Activated B cell treated with CpG ODN at 0.5 μM for 24 hours (primary cell): ENCODE data around the gene KCND3. TPM values are rescaled to one million over a fixed set of nuclear protein-coding genes. Genes with fewer than 3 reads are reported as not detected.

Experiments
- ATAC-seq: fragments of 200-7000 bp; cut with Tn5 transposase; one replicate; pipeline ENCODE4 v1.10.0; 2021; ENCODE audit warnings: low read depth, mild to moderate bottlenecking, moderate library complexity
- CTCF ChIA-PET: fragments of 350-600 bp; sonication (Branson Sonifier 250); formaldehyde crosslinking; loops from one replicate; lab custom pipeline; 2021; ENCODE audit warnings: antibody characterized with exemption; lab: Charles Lee
- POLR2A ChIA-PET: fragments of 350-600 bp; sonication (Branson Sonifier 250); formaldehyde crosslinking; loops from one replicate; lab custom pipeline; 2021; ENCODE audit warnings: antibody characterized with exemption; lab: Charles Lee
- DNase-seq: peaks from one replicate; pipeline ENCODE4 v3.0.0; 2022
- H3K27ac Mint-ChIP-seq: one replicate; pipeline ENCODE4 v1.8.0; 2020; ENCODE audit warnings: mixed read lengths
- H3K27me3 Mint-ChIP-seq: one replicate; pipeline ENCODE4 v1.8.0; 2021; ENCODE audit warnings: mixed read lengths
- H3K36me3 Mint-ChIP-seq: one replicate; pipeline ENCODE4 v1.8.0; 2021; ENCODE audit warnings: low read depth, mixed read lengths
- H3K4me1 Mint-ChIP-seq: one replicate; pipeline ENCODE4 v1.8.0; 2021; ENCODE audit warnings: mixed read lengths
- H3K4me3 Mint-ChIP-seq: one replicate; pipeline ENCODE4 v1.8.0; 2020; ENCODE audit warnings: mild to moderate bottlenecking, mixed read lengths
- H3K9me3 Mint-ChIP-seq: one replicate; pipeline ENCODE4 v1.8.0; 2020; ENCODE audit warnings: mixed read lengths
- CTCF ChIP-seq: fragments of 200-600 bp; IDR thresholded peaks from one replicate; pipeline ENCODE4 v1.8.0; 2022; ENCODE audit warnings: antibody characterized with exemption, mild to moderate bottlenecking
- intact Hi-C: fragments of 100-400 bp; cut with micrococcal nuclease; formaldehyde crosslinking; loops from one replicate; pipeline ENCODE4 v1.15.1; 2024
- total RNA-seq: library from RNA; stranded (reverse); gene quantifications from 2 replicates; pipeline ENCODE4 v1.2.3, GENCODE V29; 2022

KCND3 gene
- total RNA-seq, result 0.04 and 0.10 TPM in 2 replicates

- CTCF ChIA-PET, result no interaction called here
- no peak within 1 kb of the TSS for H3K27ac Mint-ChIP-seq
- H3K9me3 Mint-ChIP-seq, result no peaks in the 10 kb centered on the region
- H3K27me3 Mint-ChIP-seq, result peaks cover 73% of the 10 kb centered on the region
- H3K4me1 Mint-ChIP-seq, result peaks cover 25% of the 10 kb centered on the region
- peak within 1 kb of the TSS; percentile 52 for H3K4me3 Mint-ChIP-seq
- DNase-seq (peak; percentile 18), ATAC-seq (peak; percentile 42)
- no peaks in the 10 kb centered on the region for H3K36me3 Mint-ChIP-seq
- POLR2A ChIA-PET, result no interaction called here
- no peak for TF ChIP-seq CTCF
- intact Hi-C loops, result no loop called here
Observed at GRCh38 chr1:111989531-111990025, at the start of gene KCND3. KCND3 (minus strand) TSS chr1:111989668.

- ChIA-PET CTCF (no interaction called here), POLR2A (no interaction called here)
- Mint-ChIP-seq H3K4me3 (no peak overlapping the region), H3K9me3 (no peaks in the 10 kb centered on the region), H3K27ac (no peak overlapping the region), H3K27me3 (peaks cover 6% of the 10 kb centered on the region), H3K4me1 (no peaks in the 10 kb centered on the region), H3K36me3 (no peaks in the 10 kb centered on the region)
- intact Hi-C loops, result no loop called here
- TF ChIP-seq CTCF, result no peak
- no peak for DNase-seq
- no peak for ATAC-seq
Observed at GRCh38 chr1:112034277-112034676, 44.8 kb upstream of the KCND3 start.

- no peak for TF ChIP-seq CTCF
- Mint-ChIP-seq H3K27me3 (peaks cover 8% of the 10 kb centered on the region), H3K4me1 (no peaks in the 10 kb centered on the region), H3K4me3 (no peak overlapping the region), H3K36me3 (no peaks in the 10 kb centered on the region), H3K27ac (no peak overlapping the region), H3K9me3 (no peaks in the 10 kb centered on the region)
- intact Hi-C loops, result no loop called here
- ATAC-seq (no peak), DNase-seq (no peak)
- POLR2A ChIA-PET, result no interaction called here
- CTCF ChIA-PET, result no interaction called here
Observed at GRCh38 chr1:112033439-112034120, 44.1 kb upstream of the KCND3 start.

- Mint-ChIP-seq H3K27me3 (peaks cover 4% of the 10 kb centered on the region), H3K4me3 (no peak overlapping the region), H3K9me3 (no peaks in the 10 kb centered on the region), H3K4me1 (no peaks in the 10 kb centered on the region), H3K36me3 (no peaks in the 10 kb centered on the region), H3K27ac (no peak overlapping the region)
- ATAC-seq (no peak), DNase-seq (no peak)
- CTCF ChIA-PET, result no interaction called here
- TF ChIP-seq CTCF, result no peak
- intact Hi-C loops, result no loop called here
- POLR2A ChIA-PET, result no interaction called here
Observed at GRCh38 chr1:112030157-112030556, 40.7 kb upstream of the KCND3 start.

GRCh38 chr1:112027696-112028095 is 38.2 kb upstream of the KCND3 start:
- Mint-ChIP-seq H3K9me3 (no peaks in the 10 kb centered on the region), H3K4me1 (no peaks in the 10 kb centered on the region), H3K27ac (no peak overlapping the region), H3K36me3 (no peaks in the 10 kb centered on the region), H3K27me3 (peaks cover 9% of the 10 kb centered on the region), H3K4me3 (no peak overlapping the region)
- ChIA-PET POLR2A (no interaction called here), CTCF (no interaction called here)
- intact Hi-C loops, result no loop called here
- TF ChIP-seq CTCF, result no peak
- ATAC-seq (no peak), DNase-seq (no peak)
